Ishikawa (cell line): ENCODE data around the gene THRA.

Experiments
- CEBPB ChIP-seq: IDR thresholded peaks from 2 replicates; pipeline ENCODE4 v1.6.1; 2012
- CREB1 ChIP-seq: IDR thresholded peaks from 2 replicates; pipeline ENCODE4 v1.6.1; 2012; ENCODE audit warnings: low read depth
- EGR1 ChIP-seq: IDR thresholded peaks from 2 replicates; pipeline ENCODE4 v1.6.1; 2012
- EP300 ChIP-seq: IDR thresholded peaks from 2 replicates; pipeline ENCODE4 v1.6.1; 2012; ENCODE audit warnings: borderline replicate concordance
- FOXM1 ChIP-seq: IDR thresholded peaks from 2 replicates; pipeline ENCODE4 v1.6.1; 2012; ENCODE audit warnings: low read depth, borderline replicate concordance
- MAX ChIP-seq: IDR thresholded peaks from 2 replicates; pipeline ENCODE4 v1.6.1; 2012
- NFIC ChIP-seq: IDR thresholded peaks from 2 replicates; pipeline ENCODE4 v1.6.1; 2012
- RAD21 ChIP-seq: IDR thresholded peaks from 2 replicates; pipeline ENCODE4 v1.6.1; 2012; ENCODE audit warnings: low read depth
- REST ChIP-seq: IDR thresholded peaks from 2 replicates; pipeline ENCODE4 v1.6.1; 2012; ENCODE audit warnings: low read depth, mild to moderate bottlenecking
- TAF1 ChIP-seq: IDR thresholded peaks from 2 replicates; pipeline ENCODE4 v1.6.1; 2012; ENCODE audit warnings: low read depth, mild to moderate bottlenecking
- TCF12 ChIP-seq: IDR thresholded peaks from 2 replicates; pipeline ENCODE4 v1.6.1; 2012; ENCODE audit warnings: low read depth
- TEAD4 ChIP-seq: IDR thresholded peaks from 2 replicates; pipeline ENCODE4 v1.6.1; 2012
- YY1 ChIP-seq: IDR thresholded peaks from 2 replicates; pipeline ENCODE4 v1.6.1; 2012; ENCODE audit warnings: low read depth
- ZBTB7A ChIP-seq: IDR thresholded peaks from 2 replicates; pipeline ENCODE4 v1.6.1; 2012; ENCODE audit warnings: low read depth
- TF ChIP-seq, protein P1 (sequence below): IDR thresholded peaks from 2 replicates; pipeline ENCODE4 v1.6.1; 2012

Gene THRA

GRCh38 chr17:40038882-40039513 is 23.8 kb upstream of the THRA start:
- TF ChIP-seq RAD21 (peak; percentile 45), REST (no peak), TEAD4 (peak; percentile 68), EGR1 (no peak), TCF12 (no peak), TAF1 (no peak), MAX (no peak), CREB1 (no peak), CEBPB (no peak), FOXM1 (no peak), NFIC (0 out of 2 replicates have a peak, but pooled peaks have one; percentile 25), EP300 (no peak)

GRCh38 chr17:40041196-40041595 is 21.6 kb upstream of the THRA start:
- TF ChIP-seq CEBPB (no peak), EGR1 (no peak), CREB1 (no peak), ZBTB7A (no peak), TEAD4 (no peak)

DNA sequence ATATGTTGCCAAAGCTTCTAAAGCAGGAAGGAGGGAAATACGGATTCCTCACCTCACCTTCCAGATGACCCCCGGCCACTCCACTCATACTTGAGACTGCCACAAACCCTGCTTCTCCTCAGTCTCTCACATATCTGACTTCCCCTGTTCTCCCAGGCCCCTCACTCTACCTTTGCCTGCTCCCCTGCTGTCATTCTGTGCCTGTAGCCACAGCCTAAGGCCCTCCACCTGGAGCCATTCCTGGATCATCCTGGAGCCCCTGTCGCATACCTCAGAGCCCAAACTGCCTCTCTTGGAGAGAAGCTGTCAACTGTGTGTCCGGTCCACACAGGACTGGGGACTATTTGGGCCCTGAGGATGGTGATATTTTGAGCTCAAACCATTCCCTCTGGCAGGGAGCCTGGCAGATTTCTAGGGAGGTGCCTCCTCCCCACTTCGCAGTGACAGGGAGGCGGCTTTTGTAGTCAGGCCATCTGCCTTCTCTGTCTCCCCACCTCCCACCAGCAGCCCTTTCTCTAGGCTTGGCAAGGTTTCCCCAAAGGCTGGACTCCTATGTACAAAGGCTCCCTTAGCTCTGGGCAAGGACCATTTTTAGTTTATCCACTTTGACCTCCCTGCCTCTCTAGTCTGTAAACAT is 6.3 kb upstream of the THRA start:
- no peak for TF ChIP-seq ZBTB7A
- no peak for TF ChIP-seq FOXM1
- TF ChIP-seq MAX: no peak
- TF ChIP-seq TCF12: no peak
- no peak for TF ChIP-seq RAD21
- no peak for TF ChIP-seq TEAD4
- TF ChIP-seq TAF1: no peak

DNA sequence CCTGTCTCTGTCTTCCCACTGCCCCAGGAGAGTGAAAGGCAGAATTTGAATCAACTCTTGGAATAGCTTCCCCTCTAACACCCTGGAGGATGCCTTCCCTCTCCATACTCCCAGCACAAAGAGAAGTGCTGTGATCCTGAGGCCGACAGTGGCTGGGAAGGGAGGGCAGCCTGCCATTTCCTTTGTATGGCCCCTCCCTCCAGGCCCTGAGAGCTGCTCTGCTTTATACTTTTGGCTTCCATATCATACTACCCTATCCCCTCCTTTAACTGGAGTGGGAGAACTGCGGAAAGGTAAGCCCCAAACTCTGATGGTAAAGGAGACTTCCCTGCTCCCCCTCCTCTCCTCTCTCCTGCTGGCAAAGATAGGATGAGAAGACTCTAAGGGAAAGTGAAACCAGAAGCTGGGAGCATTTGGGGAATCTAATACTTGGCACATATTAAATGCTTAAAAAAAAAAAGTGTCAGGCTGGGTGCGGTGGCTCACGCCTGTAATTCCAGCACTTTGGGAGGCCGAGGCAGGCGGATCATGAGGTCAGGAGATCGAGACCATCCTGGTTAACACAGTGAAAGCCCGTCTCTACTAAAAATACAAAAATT is 4.5 kb upstream of the THRA start:
- no peak for TF ChIP-seq CEBPB
- TF ChIP-seq, protein P1, sequence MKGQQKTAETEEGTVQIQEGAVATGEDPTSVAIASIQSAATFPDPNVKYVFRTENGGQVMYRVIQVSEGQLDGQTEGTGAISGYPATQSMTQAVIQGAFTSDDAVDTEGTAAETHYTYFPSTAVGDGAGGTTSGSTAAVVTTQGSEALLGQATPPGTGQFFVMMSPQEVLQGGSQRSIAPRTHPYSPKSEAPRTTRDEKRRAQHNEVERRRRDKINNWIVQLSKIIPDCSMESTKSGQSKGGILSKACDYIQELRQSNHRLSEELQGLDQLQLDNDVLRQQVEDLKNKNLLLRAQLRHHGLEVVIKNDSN: no peak
- TF ChIP-seq TEAD4: no peak
- TF ChIP-seq REST: no peak
- no peak for TF ChIP-seq TAF1
- TF ChIP-seq FOXM1: no peak

DNA sequence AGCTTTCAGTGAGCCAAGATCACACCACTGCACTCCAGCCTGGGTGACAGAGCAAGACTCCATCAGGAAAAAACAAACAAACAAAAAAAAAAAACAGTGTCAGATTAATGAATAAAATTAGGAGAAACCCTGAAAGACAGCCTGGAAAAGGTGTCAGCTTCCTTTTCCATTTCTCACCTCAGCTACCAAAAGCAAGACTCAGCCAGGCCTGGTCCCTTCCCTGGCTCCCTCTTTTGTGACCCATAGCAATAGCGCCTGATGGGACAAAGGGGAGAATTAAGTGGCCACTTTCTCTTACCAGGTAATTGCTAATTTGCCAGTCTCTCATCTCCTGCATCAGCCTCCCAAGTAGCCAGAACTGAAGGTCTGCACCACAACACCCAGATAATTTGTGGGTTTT is 3.9 kb upstream of the THRA start:
- TF ChIP-seq CEBPB: no peak
- TF ChIP-seq MAX: no peak
- TF ChIP-seq TCF12: no peak
- TF ChIP-seq REST: no peak
- no peak for TF ChIP-seq EGR1
- TF ChIP-seq CREB1: no peak
- TF ChIP-seq TAF1: no peak
- no peak for TF ChIP-seq EP300
- TF ChIP-seq YY1: no peak
- no peak for TF ChIP-seq RAD21
- TF ChIP-seq NFIC: no peak
- no peak for TF ChIP-seq ZBTB7A
- TF ChIP-seq TEAD4: no peak
- TF ChIP-seq, protein P1: no peak
- TF ChIP-seq FOXM1: no peak
